Suprapubic skin (tissue), 4 donors: ENCODE results near the gene ARL8A. TPM values are rescaled to one million over a fixed set of nuclear protein-coding genes. Genes with fewer than 3 reads are reported as not detected.
"Not testable (repeated sequence)": the region's sequence is repeated elsewhere in the genome, so short reads cannot be mapped to it uniquely, and the experiment has no call there.

Experiments used
- DNase-seq, 2 donors: peaks; one replicate each; pipeline ENCODE4 v3.0.0-alpha.2; 2019; ENCODE audit warnings: low spot score in 2 of 2
- H3K27ac ChIP-seq: fragments of 200-600 bp; sonication (generic); one replicate; pipeline ENCODE4 v1.5.1; 2019
- H3K27me3 ChIP-seq: fragments of 200-600 bp; sonication (generic); one replicate; pipeline ENCODE4 v1.5.1; 2019
- H3K36me3 ChIP-seq: fragments of 200-600 bp; sonication (generic); one replicate; pipeline ENCODE4 v1.5.1; 2019
- H3K4me1 ChIP-seq: fragments of 200-600 bp; sonication (generic); one replicate; pipeline ENCODE4 v1.5.1; 2019
- H3K4me3 ChIP-seq: fragments of 200-600 bp; sonication (generic); one replicate; pipeline ENCODE4 v1.5.1; 2019; ENCODE audit warnings: mild to moderate bottlenecking
- H3K9me3 ChIP-seq: fragments of 200-600 bp; sonication (generic); one replicate; pipeline ENCODE4 v1.5.1; 2019
- EP300 ChIP-seq: sonication (generic); formaldehyde crosslinking; IDR thresholded peaks from one replicate; pipeline ENCODE4 v1.6.1; 2017; ENCODE audit warnings: antibody characterized with exemption
- POLR2A ChIP-seq, 2 donors: fragments of 450-650 bp; IDR thresholded peaks; one replicate each; pipeline ENCODE4 v1.6.1; 2017; ENCODE audit warnings: antibody characterized with exemption in 2 of 2, mild to moderate bottlenecking in 2 of 2, moderate library complexity in 2 of 2
- POLR2AphosphoS5 ChIP-seq, 3 donors: sonication (generic); formaldehyde crosslinking; IDR thresholded peaks; one replicate each; pipeline ENCODE4 v1.6.1; 2017; ENCODE audit warnings: antibody characterized with exemption in 3 of 3
- WGBS: methylation state at CpG from one replicate; pipeline ENCODE4 v1.1.5; 2018; 5-methylcytosine and 5-hydroxymethylcytosine counted together
- total RNA-seq, 4 donors: library from RNA; depleted of rRNA; stranded (reverse); fragments of >200 nt; gene quantifications; one replicate each; pipeline ENCODE4 v1.1.0, GENCODE V29; 2016
- TF ChIP-seq, protein P1 (sequence below), 2 donors: fragments of 200-600 bp in 1 of 2; fragments of 450-650 bp in 1 of 2; sonication (generic) in 1 of 2; IDR thresholded peaks; one replicate each; pipeline ENCODE4 v1.5.1; 2016 to 2019; ENCODE audit warnings: antibody characterized with exemption in 2 of 2, mild to moderate bottlenecking in 1 of 2, moderate library complexity in 1 of 2

ARL8A gene
- total RNA-seq, 4 donors from 2014 or later, result 41.1 to 46.3 (median 43.0) TPM

DNA sequence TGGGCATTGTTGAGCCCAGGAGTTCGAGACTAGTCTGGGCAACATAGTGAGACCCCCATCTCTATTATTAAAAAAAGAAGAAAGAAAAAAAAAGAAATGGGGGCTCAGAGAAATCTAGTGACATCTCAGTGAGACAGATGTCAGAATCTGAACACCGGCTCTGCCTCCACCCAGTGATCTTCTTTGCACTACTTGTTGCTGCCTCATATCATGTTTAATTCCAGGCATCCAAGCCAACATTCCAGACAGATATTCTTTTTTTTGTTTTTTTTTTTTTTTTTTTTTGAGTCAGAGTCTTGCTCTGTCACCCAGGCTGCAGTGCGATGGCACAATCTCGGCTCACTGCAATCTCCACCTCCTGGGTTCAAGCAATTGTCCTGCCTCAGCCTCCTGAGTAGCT is 5.0 kb upstream of the ARL8A start:
- Histone ChIP-seq H3K4me1 (peaks cover 15% of the 10 kb centered on the region), H3K9me3 (no peaks in the 10 kb centered on the region), H3K27me3 (no peaks in the 10 kb centered on the region), H3K36me3 (no peaks in the 10 kb centered on the region), H3K27ac (no peak overlapping the region), H3K4me3 (no peak overlapping the region)
- TF ChIP-seq, protein P1, sequence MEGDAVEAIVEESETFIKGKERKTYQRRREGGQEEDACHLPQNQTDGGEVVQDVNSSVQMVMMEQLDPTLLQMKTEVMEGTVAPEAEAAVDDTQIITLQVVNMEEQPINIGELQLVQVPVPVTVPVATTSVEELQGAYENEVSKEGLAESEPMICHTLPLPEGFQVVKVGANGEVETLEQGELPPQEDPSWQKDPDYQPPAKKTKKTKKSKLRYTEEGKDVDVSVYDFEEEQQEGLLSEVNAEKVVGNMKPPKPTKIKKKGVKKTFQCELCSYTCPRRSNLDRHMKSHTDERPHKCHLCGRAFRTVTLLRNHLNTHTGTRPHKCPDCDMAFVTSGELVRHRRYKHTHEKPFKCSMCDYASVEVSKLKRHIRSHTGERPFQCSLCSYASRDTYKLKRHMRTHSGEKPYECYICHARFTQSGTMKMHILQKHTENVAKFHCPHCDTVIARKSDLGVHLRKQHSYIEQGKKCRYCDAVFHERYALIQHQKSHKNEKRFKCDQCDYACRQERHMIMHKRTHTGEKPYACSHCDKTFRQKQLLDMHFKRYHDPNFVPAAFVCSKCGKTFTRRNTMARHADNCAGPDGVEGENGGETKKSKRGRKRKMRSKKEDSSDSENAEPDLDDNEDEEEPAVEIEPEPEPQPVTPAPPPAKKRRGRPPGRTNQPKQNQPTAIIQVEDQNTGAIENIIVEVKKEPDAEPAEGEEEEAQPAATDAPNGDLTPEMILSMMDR (IDR thresholded peaks at IDR 0.05), result no peak
- no peak for DNase-seq
- 74% methylated on average over 4 of the region's 4 CpGs for WGBS

DNA sequence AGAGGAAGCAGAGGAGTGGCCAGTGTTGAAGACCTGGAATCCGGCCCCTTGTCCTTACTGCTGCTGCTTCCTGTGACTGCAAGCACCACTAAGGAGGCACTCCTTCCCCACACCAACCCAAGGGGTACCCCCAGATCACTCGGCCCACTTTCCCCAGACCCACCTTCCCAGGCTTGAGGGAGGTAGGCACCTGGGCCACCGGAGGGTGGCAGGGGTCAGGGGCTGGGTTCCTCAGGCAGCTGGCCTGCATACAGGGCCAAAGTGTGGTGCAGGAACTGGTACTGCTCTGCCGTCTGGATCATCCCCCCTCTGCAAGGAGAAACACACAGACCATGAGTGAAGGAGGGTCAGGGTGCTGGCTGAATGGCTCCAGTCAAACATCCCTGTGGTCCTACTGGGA is 3.9 kb upstream of the ARL8A start:
- DNase-seq, result no peak
- no peak overlapping the region for H3K4me3 ChIP-seq
- peaks cover 13% of the 10 kb centered on the region for H3K4me1 ChIP-seq
- 91% methylated on average over 4 of the region's 4 CpGs for WGBS
- TF ChIP-seq, protein P1 (IDR thresholded peaks at IDR 0.05), result no peak
- TF ChIP-seq POLR2A (IDR thresholded peaks at IDR 0.05) (no peak), POLR2AphosphoS5 (IDR thresholded peaks at IDR 0.05) (no peak), EP300 (no peak)
- no peaks in the 10 kb centered on the region for H3K27me3 ChIP-seq
- no peaks in the 10 kb centered on the region for H3K9me3 ChIP-seq
- H3K36me3 ChIP-seq, result no peaks in the 10 kb centered on the region
- H3K27ac ChIP-seq, result no peak overlapping the region

DNA sequence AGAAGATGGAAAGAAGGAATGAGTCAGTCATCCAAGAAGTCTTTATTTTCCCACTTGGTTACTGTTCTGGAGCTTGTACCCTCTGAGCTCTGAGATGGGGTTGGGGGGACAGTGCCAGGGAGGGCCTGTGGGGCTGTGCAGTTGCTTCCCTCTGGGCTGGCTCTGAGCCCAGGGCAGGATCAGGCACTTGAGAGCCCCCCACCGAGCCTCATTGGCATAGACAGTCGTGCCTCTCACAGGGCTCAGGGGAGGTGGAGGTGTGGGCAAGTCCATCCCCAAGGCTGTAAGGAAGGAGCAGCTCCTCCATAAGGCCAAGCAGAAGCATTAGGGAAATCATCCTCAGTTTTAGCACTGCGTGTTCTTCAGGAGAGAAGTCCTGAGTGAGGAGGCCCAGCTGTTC is 2.5 kb upstream of the ARL8A start:
- DNase-seq, result no peak
- no peaks in the 10 kb centered on the region for H3K27me3 ChIP-seq
- no peak overlapping the region for H3K4me3 ChIP-seq
- H3K36me3 ChIP-seq, result no peaks in the 10 kb centered on the region
- WGBS, result 69% methylated on average over 3 of the region's 3 CpGs
- H3K9me3 ChIP-seq, result no peaks in the 10 kb centered on the region
- TF ChIP-seq POLR2AphosphoS5 (IDR thresholded peaks at IDR 0.05) (no peak), POLR2A (IDR thresholded peaks at IDR 0.05) (no peak), EP300 (no peak)
- TF ChIP-seq, protein P1 (IDR thresholded peaks at IDR 0.05), result no peak
- H3K27ac ChIP-seq, result no peak overlapping the region
- H3K4me1 ChIP-seq, result peaks cover 27% of the 10 kb centered on the region

DNA sequence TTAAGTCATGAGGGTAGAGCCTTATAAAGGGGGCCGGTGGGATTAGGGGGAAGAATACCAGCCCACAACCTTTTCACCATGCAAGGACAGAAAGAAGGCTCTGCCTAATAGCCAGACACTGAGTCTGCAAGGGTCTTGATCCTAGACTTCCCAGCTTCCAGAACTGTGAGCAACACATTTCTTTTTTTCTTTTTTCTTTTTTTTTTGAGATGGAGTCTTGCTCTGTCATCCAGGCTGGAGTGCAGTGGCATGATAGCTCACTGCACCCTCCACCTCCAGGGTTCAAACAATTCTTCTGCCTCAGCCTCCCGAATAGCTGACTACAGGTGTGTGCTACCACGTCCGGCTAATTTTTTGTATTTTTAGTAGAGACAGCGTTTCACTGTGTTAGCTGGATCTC is 1.7 kb upstream of the ARL8A start:
- Histone ChIP-seq H3K36me3 (no peaks in the 10 kb centered on the region), H3K27ac (no peak overlapping the region), H3K9me3 (no peaks in the 10 kb centered on the region), H3K4me1 (peaks cover 33% of the 10 kb centered on the region), H3K4me3 (no peak overlapping the region), H3K27me3 (no peaks in the 10 kb centered on the region)
- DNase-seq, result no peak
- WGBS, result 97% methylated on average over 5 of the region's 5 CpGs
- TF ChIP-seq, protein P1 (IDR thresholded peaks at IDR 0.05), result no peak
- TF ChIP-seq EP300 (no peak), POLR2A (IDR thresholded peaks at IDR 0.05) (no peak), POLR2AphosphoS5 (IDR thresholded peaks at IDR 0.05) (no peak)

DNA sequence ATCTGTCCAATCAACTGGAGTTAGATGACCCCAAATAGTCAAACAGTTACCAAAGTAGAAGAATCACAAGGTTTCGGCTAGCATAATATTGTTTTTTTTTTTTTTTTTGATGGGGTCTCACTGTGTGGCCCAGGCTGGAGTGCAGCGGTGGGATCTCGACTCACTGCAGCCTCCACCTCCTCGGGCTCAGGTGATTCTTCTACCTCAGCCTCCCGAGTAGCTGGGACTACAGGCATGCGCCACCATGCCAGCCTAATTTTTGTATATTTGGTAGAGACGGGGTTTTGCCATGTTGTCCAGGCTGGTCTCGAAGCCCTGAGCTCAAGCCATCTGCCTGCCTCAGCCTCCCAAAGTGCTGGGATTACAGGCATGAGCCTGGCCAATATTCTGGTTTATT is 1.2 kb upstream of the ARL8A start:
- Histone ChIP-seq H3K4me3 (peak overlapping the region; percentile 77), H3K4me1 (peaks cover 35% of the 10 kb centered on the region)
- not testable (repeated sequence) for H3K27ac ChIP-seq, DNase-seq, H3K9me3 ChIP-seq, H3K36me3 ChIP-seq, H3K27me3 ChIP-seq
- WGBS, result 89% methylated on average over 8 of the region's 8 CpGs

DNA sequence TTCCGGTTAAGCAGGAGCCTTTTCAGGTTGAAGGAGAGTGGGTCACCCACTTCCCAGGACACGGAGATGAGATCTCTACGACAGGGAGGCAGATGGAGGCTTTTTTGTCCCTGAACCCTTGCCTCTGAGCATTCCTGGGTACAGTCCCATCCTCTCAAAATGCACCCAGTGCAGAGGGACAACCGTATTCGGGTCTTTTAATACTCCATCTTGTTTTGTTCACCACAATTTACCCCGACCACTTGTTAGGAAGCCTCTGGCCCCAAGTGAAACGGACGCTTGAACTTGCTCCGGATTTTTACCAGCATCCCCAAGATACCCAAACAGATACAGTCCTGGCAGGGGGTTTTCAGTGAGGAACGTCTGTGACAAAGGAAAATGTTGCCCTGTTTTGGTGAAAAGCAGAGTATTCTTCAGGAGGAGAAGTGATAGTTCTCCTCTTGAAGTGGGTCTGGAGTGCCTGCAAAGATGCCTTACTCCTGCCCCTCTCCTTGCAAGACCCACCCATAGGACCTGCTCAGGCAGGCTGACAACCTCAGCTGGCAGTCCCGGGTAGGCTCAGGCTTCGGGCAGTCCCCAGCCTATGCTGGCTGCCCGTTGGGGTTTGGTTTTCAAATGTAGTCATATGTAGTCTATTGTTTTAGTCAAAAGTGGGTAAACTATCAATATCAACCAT is 669 bp upstream of the ARL8A start:
- WGBS, result 4% methylated on average over 11 of the region's 13 CpGs
- no peak for TF ChIP-seq EP300
- TF ChIP-seq, protein P1 (IDR thresholded peaks at IDR 0.05), result no peak
- TF ChIP-seq POLR2AphosphoS5 (IDR thresholded peaks at IDR 0.05), result no peak
- TF ChIP-seq POLR2A (IDR thresholded peaks at IDR 0.05), result no peak
- no peaks in the 10 kb centered on the region for H3K9me3 ChIP-seq
- H3K27ac ChIP-seq, result peak overlapping the region; percentile 93
- peaks cover 35% of the 10 kb centered on the region for H3K4me1 ChIP-seq
- H3K36me3 ChIP-seq, result peaks cover 4% of the 10 kb centered on the region
- peak overlapping the region; percentile 77 for H3K4me3 ChIP-seq
- H3K27me3 ChIP-seq, result no peaks in the 10 kb centered on the region
- DNase-seq, result no peak
